ENCODE results near the gene MGAT3. TPM values are rescaled to one million over a fixed set of nuclear protein-coding genes. Genes with fewer than 3 reads are reported as not detected.

MGAT3 gene
- total RNA-seq, 4 donors from 2014 or later, result 1.2 to 7.1 (median 3.6) TPM

DNA sequence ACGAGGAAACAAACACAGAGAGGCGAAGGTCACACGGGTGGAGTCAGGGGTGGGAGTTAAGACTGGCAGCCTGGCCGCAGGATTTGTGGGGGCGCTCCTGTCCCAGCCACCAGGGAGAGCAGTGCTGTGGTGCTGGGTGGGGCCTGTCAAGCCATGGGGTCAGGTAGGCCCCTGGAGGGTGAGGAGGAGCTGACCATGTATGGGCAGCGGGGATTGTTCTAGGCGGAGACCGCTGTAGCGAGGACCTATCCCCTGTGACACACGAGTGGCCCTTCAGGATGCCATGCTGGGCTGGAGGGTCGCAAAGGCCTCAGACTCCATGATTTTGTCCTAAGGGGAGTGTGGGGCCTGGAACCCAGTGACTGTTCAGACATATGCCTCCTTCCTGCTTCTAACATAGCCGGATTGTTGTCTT lies 77.3 kb downstream of the MGAT3 start:
- WGBS, result 75% methylated on average over 6 of the region's 12 CpGs

DNA sequence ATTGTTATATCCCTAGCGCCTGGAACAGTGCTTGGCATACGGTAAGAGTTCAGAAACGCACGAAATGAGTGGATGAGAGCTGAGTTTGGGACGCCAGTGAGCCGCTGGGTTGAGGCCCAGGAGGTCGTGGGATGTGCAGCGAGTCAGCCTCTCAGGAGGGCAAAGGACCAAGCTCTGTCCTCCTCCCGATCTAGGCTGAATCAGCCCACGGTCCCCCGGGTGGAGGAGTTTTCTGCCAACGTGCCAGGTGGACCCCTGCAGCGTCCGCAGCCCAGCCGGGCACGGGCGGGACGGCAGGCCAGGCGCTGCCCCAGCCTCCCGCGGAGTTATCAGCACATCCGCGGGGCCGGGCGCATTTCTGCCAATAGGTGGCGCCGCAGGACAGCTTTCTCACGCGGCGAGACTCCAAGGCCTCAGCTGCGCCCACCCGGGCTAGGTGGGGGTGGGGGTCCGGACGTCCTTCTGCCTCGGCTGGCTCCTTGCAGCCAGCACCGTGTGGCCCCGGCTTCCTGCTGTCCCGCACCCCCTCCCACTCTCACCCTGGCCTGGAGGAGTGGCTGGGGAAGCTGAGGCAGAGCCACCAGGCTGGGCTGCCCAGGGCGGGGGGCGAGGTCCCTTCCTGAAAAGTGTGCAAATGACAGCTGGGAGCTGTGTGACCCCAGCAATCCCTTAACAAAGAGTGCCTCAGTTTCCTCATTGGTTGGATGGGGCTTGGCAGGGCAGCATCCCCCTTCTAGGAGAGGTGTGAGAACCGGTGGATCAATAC lies 78.0 kb downstream of the MGAT3 start:
- TF ChIP-seq POLR2A (IDR thresholded peaks at IDR 0.05; ENCODE audit: low read depth), result no peak
- peak in 1 of 2 donors; percentile 54 for TF ChIP-seq POLR2AphosphoS5 (IDR thresholded peaks at IDR 0.05)
- TF ChIP-seq, protein P1, sequence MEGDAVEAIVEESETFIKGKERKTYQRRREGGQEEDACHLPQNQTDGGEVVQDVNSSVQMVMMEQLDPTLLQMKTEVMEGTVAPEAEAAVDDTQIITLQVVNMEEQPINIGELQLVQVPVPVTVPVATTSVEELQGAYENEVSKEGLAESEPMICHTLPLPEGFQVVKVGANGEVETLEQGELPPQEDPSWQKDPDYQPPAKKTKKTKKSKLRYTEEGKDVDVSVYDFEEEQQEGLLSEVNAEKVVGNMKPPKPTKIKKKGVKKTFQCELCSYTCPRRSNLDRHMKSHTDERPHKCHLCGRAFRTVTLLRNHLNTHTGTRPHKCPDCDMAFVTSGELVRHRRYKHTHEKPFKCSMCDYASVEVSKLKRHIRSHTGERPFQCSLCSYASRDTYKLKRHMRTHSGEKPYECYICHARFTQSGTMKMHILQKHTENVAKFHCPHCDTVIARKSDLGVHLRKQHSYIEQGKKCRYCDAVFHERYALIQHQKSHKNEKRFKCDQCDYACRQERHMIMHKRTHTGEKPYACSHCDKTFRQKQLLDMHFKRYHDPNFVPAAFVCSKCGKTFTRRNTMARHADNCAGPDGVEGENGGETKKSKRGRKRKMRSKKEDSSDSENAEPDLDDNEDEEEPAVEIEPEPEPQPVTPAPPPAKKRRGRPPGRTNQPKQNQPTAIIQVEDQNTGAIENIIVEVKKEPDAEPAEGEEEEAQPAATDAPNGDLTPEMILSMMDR (IDR thresholded peaks at IDR 0.05), result peak; percentile 95 to 99 (median 97)
- peak overlapping the region; percentile 6 to 51 (median 44) for H3K27ac ChIP-seq (replicated peaks in 1 of 4)
- H3K4me3 ChIP-seq, result peak overlapping the region in 3 of 4 donors; percentile 28 to 37 (median 29)
- H3K36me3 ChIP-seq, result peaks cover 0 to 14% (median 6%) of the 10 kb centered on the region in 4 donors
- intact Hi-C loops (cut with DNase I), result loop anchor here (5.0 kb wide), 2 partner anchors 493 to 813 kb away; partner anchors contain the start of gene ADSL
- no peaks in the 10 kb centered on the region for H3K27me3 ChIP-seq
- H3K4me1 ChIP-seq, result peaks cover 28 to 39% (median 34%) of the 10 kb centered on the region in 4 donors
- DNase-seq (ENCODE audit: extremely low spot score), result peak; percentile 94
- H3K9me3 ChIP-seq, result no peaks in the 10 kb centered on the region
- WGBS, result 9% methylated on average over 9 of the region's 41 CpGs

More for the DNA sequence above, 77.3 kb downstream of the MGAT3 start:
- Histone ChIP-seq H3K36me3 (peaks cover 0 to 19% (median 12%) of the 10 kb centered on the region in 4 donors), H3K4me1 (peaks cover 35 to 46% (median 41%) of the 10 kb centered on the region in 4 donors), H3K9me3 (no peaks in the 10 kb centered on the region), H3K4me3 (no peak overlapping the region), H3K27me3 (no peaks in the 10 kb centered on the region), H3K27ac (replicated peaks in 1 of 4) (peak overlapping the region; percentile 6 to 51 (median 44))
- intact Hi-C loops (cut with DNase I), result loop anchor here (5.0 kb wide), 1 partner anchor 813 kb away; the partner anchor contains the start of gene ADSL
- no peak for TF ChIP-seq EP300 (IDR thresholded peaks at IDR 0.05)
- no peak for DNase-seq (ENCODE audit: extremely low spot score)

DNA sequence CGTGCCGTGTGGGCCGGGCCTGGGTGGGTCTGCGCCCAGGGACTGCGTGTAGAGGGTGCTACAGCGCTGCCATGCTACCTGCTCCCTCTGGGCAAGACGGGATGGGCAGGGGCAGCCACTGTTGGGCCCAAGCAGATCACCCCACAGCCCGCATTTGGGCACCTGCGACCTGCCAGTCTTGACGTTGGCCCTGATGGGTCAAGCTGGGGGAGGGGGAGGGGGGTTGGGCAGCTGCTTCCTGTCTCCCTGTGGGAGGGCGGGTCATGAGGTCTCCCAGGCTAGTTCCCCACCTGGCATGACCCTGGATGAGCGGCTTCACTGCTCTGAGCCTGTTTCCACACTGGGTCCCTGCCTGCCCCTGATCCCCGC lies 78.5 kb downstream of the MGAT3 start:
- intact Hi-C loops (cut with DNase I), result loop anchor here (5.0 kb wide), 1 partner anchor 492 kb away; no protein-coding TSS in a partner anchor
- 43% methylated on average over 7 of the region's 13 CpGs for WGBS
- no peak for TF ChIP-seq POLR2A (IDR thresholded peaks at IDR 0.05; ENCODE audit: low read depth)
- Histone ChIP-seq H3K9me3 (no peaks in the 10 kb centered on the region), H3K27ac (replicated peaks in 1 of 4) (no peak overlapping the region), H3K27me3 (no peaks in the 10 kb centered on the region), H3K4me3 (no peak overlapping the region), H3K4me1 (peaks cover 23 to 34% (median 29%) of the 10 kb centered on the region in 4 donors), H3K36me3 (peaks cover 0 to 8% (median under 1%) of the 10 kb centered on the region in 4 donors)
- no peak for DNase-seq (ENCODE audit: extremely low spot score)

DNA sequence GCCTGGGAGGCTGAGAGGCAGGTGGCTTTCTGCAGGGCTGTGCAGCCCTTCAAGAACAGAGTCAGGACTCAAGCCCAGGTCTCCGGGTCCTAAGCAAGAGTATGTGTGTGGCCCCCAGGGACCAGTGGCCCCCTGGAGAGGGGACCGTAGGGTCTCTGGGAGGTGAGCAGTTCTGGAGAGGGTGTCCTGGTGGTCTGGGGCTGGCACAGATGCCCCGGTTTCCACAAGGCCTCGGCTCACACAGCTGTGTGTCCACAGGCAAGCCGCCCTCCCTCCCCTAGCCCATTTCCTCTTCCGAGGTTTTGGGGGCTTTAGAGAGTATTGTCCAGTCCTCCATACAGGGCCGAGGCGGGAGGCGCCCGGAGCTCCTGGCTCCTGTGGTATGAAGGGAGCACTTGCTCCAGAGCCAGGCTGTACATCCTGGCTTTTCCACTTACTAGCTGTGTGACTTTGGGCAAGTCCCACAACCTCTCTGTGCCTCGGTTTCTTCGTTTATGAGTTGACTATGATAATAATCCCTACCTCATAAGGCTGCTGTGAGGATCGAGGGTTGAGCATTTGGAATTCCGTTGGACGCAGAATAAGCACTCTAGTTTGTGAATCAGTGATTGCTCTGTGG lies 79.1 kb downstream of the MGAT3 start:
- 90% methylated on average over 6 of the region's 15 CpGs for WGBS
- peaks cover 17 to 28% (median 23%) of the 10 kb centered on the region in 4 donors for H3K4me1 ChIP-seq
- DNase-seq (ENCODE audit: extremely low spot score), result no peak
- no peak overlapping the region for H3K27ac ChIP-seq (replicated peaks in 1 of 4)
- H3K36me3 ChIP-seq, result peaks cover 0 to 2% (median 0%) of the 10 kb centered on the region in 4 donors
- no peaks in the 10 kb centered on the region for H3K9me3 ChIP-seq
- intact Hi-C loops (cut with DNase I), result loop anchor here (5.0 kb wide), 1 partner anchor 491 kb away; no protein-coding TSS in a partner anchor
- no peaks in the 10 kb centered on the region for H3K27me3 ChIP-seq
- no peak overlapping the region for H3K4me3 ChIP-seq
- TF ChIP-seq POLR2AphosphoS5 (IDR thresholded peaks at IDR 0.05), result no peak
- no peak for TF ChIP-seq POLR2A (IDR thresholded peaks at IDR 0.05; ENCODE audit: low read depth)
- TF ChIP-seq, protein P1 (IDR thresholded peaks at IDR 0.05), result no peak
- no peak for TF ChIP-seq EP300 (IDR thresholded peaks at IDR 0.05)

DNA sequence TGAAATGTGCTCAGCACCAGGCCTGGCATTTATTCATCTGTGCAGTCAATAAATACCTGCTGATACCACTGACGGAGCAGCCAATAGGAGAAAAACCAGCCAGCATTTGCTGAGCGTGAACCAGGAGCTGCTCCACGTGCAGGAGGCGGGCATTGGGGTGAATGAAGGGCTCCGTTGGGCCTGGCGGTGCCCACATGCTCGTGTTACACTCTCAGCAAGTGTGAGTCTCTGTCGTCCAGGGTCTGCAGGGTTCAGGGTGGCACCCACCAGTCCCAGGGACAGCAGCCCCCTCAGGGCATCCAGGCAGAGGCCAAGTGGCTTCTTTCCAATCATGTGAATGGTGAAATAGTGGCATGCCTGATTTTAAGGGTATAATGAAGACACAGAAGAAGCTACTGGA lies 79.9 kb downstream of the MGAT3 start:
- no peak overlapping the region for H3K4me3 ChIP-seq
- H3K27me3 ChIP-seq, result no peaks in the 10 kb centered on the region
- 60% methylated on average over 8 of the region's 8 CpGs for WGBS
- TF ChIP-seq, protein P1 (IDR thresholded peaks at IDR 0.05), result no peak
- TF ChIP-seq POLR2A (IDR thresholded peaks at IDR 0.05; ENCODE audit: low read depth) (no peak), POLR2AphosphoS5 (IDR thresholded peaks at IDR 0.05) (no peak), EP300 (IDR thresholded peaks at IDR 0.05) (no peak)
- H3K9me3 ChIP-seq, result no peaks in the 10 kb centered on the region
- DNase-seq (ENCODE audit: extremely low spot score), result no peak
- H3K4me1 ChIP-seq, result peaks cover 9 to 20% (median 15%) of the 10 kb centered on the region in 4 donors
- H3K36me3 ChIP-seq, result no peaks in the 10 kb centered on the region
- intact Hi-C loops (cut with DNase I), result loop anchor here (5.0 kb wide), 1 partner anchor 491 kb away; no protein-coding TSS in a partner anchor
- H3K27ac ChIP-seq (replicated peaks in 1 of 4), result no peak overlapping the region
